ENCODE data around the gene SGPL1. TPM values are rescaled to one million over a fixed set of nuclear protein-coding genes. Genes with fewer than 3 reads are reported as not detected.

The SGPL1 gene
- total RNA-seq, 1 experiment from 2014 or later: 52.6 TPM

DNA sequence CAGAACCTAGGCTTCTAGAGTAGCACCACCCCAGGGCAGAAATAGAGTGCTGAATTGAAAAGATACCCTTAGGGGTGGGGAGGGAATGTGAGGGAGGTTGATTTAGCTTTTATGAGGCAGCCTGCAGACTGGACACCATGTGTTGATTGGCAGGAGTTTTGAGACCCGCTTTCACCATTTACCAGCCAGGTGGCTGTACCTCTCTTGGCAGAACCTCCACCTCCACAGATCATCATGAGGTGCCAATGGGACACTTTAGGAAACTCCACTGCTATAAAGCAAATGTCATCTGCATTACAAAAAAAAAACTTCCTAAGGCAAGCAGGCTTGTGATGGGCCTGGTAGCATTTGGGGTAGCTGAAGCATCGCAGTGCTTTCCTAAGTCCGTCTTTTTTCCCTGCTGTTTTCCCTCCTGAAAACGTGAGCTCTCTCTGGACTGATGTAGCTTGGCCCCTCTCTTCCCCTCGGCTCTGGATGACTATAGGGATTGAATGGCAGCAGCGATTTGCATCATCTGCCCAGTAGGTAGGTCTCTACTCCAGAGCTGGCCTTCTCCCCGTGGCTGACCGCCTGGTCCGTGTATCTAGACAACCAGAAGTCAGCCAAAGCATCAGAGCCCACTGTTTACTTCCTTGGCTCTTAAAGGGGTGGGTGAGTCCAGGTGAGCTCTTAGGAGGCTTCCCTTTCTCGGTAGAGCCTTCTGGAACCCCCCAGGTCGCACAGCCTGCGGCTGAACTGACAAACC is 71.3 kb downstream of the SGPL1 start:
- Histone ChIP-seq H2BK5ac (ENCODE audit: insufficient read length, low read length) (no peak overlapping the region), H4K8ac (replicated peaks; ENCODE audit: insufficient read length, low read depth, low read length) (no peak overlapping the region), H3K27me3 (ENCODE audit: insufficient read depth, low read length) (no peaks in the 10 kb centered on the region), H2AK5ac (ENCODE audit: insufficient read length, low read length) (no peak overlapping the region), H3T11ph (ENCODE audit: low read length) (no peak overlapping the region), H3K14ac (ENCODE audit: insufficient read depth, low read length) (no peak overlapping the region), H4K20me1 (ENCODE audit: control insufficient read depth, insufficient read depth, insufficient read length) (no peaks in the 10 kb centered on the region), H2BK12ac (ENCODE audit: insufficient read length, low read depth, low read length) (no peak overlapping the region), H3K9ac (ENCODE audit: extremely low read depth, insufficient read length, low read length) (no peak overlapping the region), H3K23ac (ENCODE audit: insufficient read length, low read depth, low read length) (no peak overlapping the region), H3K79me2 (ENCODE audit: insufficient read depth, low read length) (no peaks in the 10 kb centered on the region), H3K79me1 (ENCODE audit: insufficient read depth, low read depth, low read length, poor library complexity, severe bottlenecking) (no peaks in the 10 kb centered on the region), H3K56ac (ENCODE audit: insufficient read length, low read depth, low read length) (no peak overlapping the region), H2BK20ac (ENCODE audit: low read depth, low read length, poor library complexity, severe bottlenecking) (no peak overlapping the region), H3K4me1 (ENCODE audit: insufficient read depth, low read length) (peaks cover 10% of the 10 kb centered on the region; the same call in 1 of the 2 replicates), H3K9me3 (ENCODE audit: control insufficient read depth, low read depth, low read length) (no peaks in the 10 kb centered on the region), H4K91ac (ENCODE audit: insufficient read length, low read depth, low read length) (no peak overlapping the region), H2BK120ac (ENCODE audit: low read depth, low read length, poor library complexity, severe bottlenecking) (no peak overlapping the region), H2AFZ (ENCODE audit: low read length) (no peak overlapping the region), H3K4ac (ENCODE audit: low read depth, low read length) (no peak overlapping the region), H4K5ac (ENCODE audit: insufficient read length, low read depth, low read length) (no peak overlapping the region), H3K18ac (ENCODE audit: insufficient read length, low read depth, low read length) (no peak overlapping the region), H3K27ac (ENCODE audit: insufficient read length, low read depth, low read length) (no peak overlapping the region), H2BK15ac (ENCODE audit: low read depth, low read length) (no peak overlapping the region), H3K23me2 (ENCODE audit: insufficient read length, low read depth, low read length, poor library complexity, severe bottlenecking) (peaks cover 4% of the 10 kb centered on the region), H3K4me2 (ENCODE audit: insufficient read depth, insufficient read length, low read length) (peak overlapping the region; percentile 22)
- no CpG with 5 or more reads among the region's 12 CpGs for WGBS (ENCODE audit: extremely low coverage, insufficient read length, low lambda C conversion rate)
- Mint-ChIP-seq H3K4me1 (peaks cover 34 to 38% of the 10 kb centered on the region in 2 experiments), H3K36me3 (ENCODE audit: insufficient read depth in 1 of 3, low read depth in 3 of 3) (peaks cover 13 to 25% (median 25%) of the 10 kb centered on the region in 3 experiments; a peak in 6 of 7 replicates), H3K9me3 (no peaks in the 10 kb centered on the region), H3K27me3 (ENCODE audit: low read depth) (no peaks in the 10 kb centered on the region), H3K4me3 (peak overlapping the region; percentile 72 to 81), H3K27ac (peak overlapping the region in 1 of 3 experiments; percentile 53; a peak in 1 of 7 replicates)
- no peak for DNase-seq
- TF ChIP-seq, protein P1, sequence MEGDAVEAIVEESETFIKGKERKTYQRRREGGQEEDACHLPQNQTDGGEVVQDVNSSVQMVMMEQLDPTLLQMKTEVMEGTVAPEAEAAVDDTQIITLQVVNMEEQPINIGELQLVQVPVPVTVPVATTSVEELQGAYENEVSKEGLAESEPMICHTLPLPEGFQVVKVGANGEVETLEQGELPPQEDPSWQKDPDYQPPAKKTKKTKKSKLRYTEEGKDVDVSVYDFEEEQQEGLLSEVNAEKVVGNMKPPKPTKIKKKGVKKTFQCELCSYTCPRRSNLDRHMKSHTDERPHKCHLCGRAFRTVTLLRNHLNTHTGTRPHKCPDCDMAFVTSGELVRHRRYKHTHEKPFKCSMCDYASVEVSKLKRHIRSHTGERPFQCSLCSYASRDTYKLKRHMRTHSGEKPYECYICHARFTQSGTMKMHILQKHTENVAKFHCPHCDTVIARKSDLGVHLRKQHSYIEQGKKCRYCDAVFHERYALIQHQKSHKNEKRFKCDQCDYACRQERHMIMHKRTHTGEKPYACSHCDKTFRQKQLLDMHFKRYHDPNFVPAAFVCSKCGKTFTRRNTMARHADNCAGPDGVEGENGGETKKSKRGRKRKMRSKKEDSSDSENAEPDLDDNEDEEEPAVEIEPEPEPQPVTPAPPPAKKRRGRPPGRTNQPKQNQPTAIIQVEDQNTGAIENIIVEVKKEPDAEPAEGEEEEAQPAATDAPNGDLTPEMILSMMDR (conservative IDR thresholded peaks at IDR 0.05): no peak
